ENCODE results near the gene WNT2B. TPM values are rescaled to one million over a fixed set of nuclear protein-coding genes. Genes with fewer than 3 reads are reported as not detected.

The WNT2B gene
- total RNA-seq, 3 donors from 2014 or later: 6.6 to 7.1 (median 6.7) TPM

DNA sequence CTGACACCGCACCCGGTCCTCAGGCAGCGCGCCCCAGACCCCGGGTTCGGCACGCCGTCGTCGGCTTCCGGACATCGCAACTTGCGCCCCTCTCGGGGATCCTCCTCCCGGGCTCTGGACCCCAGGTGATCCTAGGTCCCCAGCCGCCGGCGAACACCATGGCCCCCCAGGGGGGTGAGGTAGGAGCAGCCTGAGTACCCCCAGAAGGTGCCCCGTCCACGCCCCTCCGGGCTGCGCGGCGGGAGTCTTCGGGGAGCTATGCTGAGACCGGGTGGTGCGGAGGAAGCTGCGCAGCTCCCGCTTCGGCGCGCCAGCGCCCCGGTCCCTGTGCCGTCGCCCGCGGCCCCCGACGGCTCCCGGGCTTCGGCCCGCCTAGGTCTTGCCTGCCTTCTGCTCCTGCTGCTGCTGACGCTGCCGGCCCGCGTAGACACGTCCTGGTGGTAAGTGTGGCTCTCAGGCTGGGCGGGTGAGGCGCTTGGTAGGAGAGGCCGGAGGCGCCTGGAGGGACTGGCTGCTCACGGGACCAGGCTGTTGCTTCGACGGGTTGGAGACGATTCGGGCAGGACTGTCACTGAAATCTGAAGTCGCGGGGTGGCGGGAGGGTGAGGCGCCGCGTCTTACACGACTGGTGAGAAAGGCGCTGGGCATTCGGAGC, 367 bp downstream of the WNT2B start:
- peaks cover 5% of the 10 kb centered on the region for H3K4me1 ChIP-seq (ENCODE audit: low read depth)
- H3K9me3 ChIP-seq: no peaks in the 10 kb centered on the region
- intact Hi-C loops (cut with DNase I, micrococcal nuclease): loop anchor here in 1 of 2 donors (10.0 kb wide), 1 partner anchor 106 kb away; the partner anchor contains the start of genes CAPZA1 and ST7L
- ATAC-seq (peak; percentile 51), DNase-seq (peak in 2 of 3 donors; percentile 32 to 58)
- peak overlapping the region; percentile 22 for H3K4me3 ChIP-seq
- no peaks in the 10 kb centered on the region for H3K36me3 ChIP-seq (ENCODE audit: low read depth)
- TF ChIP-seq, protein P1, sequence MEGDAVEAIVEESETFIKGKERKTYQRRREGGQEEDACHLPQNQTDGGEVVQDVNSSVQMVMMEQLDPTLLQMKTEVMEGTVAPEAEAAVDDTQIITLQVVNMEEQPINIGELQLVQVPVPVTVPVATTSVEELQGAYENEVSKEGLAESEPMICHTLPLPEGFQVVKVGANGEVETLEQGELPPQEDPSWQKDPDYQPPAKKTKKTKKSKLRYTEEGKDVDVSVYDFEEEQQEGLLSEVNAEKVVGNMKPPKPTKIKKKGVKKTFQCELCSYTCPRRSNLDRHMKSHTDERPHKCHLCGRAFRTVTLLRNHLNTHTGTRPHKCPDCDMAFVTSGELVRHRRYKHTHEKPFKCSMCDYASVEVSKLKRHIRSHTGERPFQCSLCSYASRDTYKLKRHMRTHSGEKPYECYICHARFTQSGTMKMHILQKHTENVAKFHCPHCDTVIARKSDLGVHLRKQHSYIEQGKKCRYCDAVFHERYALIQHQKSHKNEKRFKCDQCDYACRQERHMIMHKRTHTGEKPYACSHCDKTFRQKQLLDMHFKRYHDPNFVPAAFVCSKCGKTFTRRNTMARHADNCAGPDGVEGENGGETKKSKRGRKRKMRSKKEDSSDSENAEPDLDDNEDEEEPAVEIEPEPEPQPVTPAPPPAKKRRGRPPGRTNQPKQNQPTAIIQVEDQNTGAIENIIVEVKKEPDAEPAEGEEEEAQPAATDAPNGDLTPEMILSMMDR (IDR thresholded peaks at IDR 0.05): no peak

DNA sequence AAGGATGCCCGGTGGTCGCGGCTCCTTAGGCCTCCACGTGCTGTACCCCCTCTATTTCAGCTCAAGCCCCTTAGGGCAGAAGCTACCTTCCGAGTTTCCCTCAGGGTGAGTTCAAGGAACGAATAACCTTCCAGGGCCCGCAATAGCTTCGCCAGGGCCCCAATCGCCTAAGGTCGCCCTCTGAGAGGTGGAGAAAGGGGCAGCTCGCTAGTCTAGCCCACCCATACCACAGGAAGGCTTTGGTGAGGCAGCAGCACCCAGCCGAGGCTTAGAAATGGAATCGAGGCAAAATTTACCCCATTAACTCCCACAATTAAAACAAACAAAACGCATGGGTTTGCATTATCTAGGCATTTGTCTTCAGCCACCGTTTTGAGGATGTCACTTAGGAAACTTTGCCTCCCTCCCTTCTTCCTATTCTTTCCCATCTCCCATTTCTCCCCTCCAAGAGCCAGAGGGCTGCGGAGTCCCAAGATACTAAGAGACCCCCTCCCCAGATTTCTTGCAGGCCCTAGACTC, 954 bp downstream of the WNT2B start:
- ATAC-seq (no peak), DNase-seq (no peak)
- H3K4me1 ChIP-seq (ENCODE audit: low read depth): peaks cover 5% of the 10 kb centered on the region
- no peak overlapping the region for H3K4me3 ChIP-seq
- TF ChIP-seq, protein P1 (IDR thresholded peaks at IDR 0.05): no peak
- no peaks in the 10 kb centered on the region for H3K36me3 ChIP-seq (ENCODE audit: low read depth)
- H3K9me3 ChIP-seq: no peaks in the 10 kb centered on the region
- intact Hi-C loops (cut with DNase I, micrococcal nuclease): loop anchor here in 1 of 2 donors (10.0 kb wide), 1 partner anchor 105 kb away; the partner anchor contains the start of genes CAPZA1 and ST7L

DNA sequence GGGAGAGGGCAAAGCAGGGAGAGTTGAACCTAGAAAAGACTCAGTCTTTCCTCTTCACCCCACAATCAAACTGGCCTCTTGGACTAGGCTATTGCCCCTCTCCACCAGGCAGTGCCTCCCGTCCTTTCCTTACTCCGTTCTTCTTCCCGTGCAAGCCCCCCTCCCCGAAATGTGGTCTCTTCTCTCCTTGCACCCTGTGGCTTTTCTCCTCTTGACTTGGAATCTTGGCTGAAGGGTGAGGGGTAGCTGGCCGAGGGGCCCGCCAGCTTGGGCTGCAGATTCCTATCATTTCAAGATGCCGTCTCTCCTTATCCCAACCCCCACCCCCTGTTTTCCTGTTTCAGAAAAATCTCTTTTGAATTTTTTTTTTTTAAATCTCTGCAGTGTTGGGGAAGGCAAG, 1.6 kb downstream of the WNT2B start:
- Histone ChIP-seq H3K9me3 (no peaks in the 10 kb centered on the region), H3K36me3 (ENCODE audit: low read depth) (no peaks in the 10 kb centered on the region), H3K4me3 (no peak overlapping the region), H3K4me1 (ENCODE audit: low read depth) (peaks cover 5% of the 10 kb centered on the region)
- ATAC-seq (no peak), DNase-seq (no peak)
- intact Hi-C loops (cut with DNase I, micrococcal nuclease): no loop called here
- TF ChIP-seq, protein P1 (IDR thresholded peaks at IDR 0.05): no peak

DNA sequence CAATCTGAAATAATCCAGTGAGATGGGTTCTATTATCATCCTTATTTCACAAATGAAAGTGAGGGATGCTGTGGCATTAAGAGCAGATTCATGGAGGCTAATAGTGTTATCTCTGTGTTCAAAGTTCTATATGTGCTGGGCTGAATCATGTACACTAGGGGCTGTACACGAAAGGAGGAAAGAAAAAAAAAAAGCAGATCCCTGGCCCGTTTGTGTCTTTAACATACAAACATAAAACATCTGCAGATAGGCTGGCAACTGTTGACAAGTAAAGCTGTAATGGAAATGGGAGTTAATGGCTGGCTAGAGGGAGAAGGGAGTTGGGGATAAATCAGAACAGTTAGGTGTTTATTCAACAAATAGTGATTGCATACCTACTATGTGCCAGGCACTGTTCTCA, 3.1 kb downstream of the WNT2B start:
- H3K4me3 ChIP-seq: no peak overlapping the region
- no peaks in the 10 kb centered on the region for H3K36me3 ChIP-seq (ENCODE audit: low read depth)
- peaks cover 5% of the 10 kb centered on the region for H3K4me1 ChIP-seq (ENCODE audit: low read depth)
- ATAC-seq: no peak
- intact Hi-C loops (cut with DNase I, micrococcal nuclease): no loop called here
- TF ChIP-seq, protein P1 (IDR thresholded peaks at IDR 0.05): no peak
- no peak for DNase-seq
- H3K9me3 ChIP-seq: no peaks in the 10 kb centered on the region

DNA sequence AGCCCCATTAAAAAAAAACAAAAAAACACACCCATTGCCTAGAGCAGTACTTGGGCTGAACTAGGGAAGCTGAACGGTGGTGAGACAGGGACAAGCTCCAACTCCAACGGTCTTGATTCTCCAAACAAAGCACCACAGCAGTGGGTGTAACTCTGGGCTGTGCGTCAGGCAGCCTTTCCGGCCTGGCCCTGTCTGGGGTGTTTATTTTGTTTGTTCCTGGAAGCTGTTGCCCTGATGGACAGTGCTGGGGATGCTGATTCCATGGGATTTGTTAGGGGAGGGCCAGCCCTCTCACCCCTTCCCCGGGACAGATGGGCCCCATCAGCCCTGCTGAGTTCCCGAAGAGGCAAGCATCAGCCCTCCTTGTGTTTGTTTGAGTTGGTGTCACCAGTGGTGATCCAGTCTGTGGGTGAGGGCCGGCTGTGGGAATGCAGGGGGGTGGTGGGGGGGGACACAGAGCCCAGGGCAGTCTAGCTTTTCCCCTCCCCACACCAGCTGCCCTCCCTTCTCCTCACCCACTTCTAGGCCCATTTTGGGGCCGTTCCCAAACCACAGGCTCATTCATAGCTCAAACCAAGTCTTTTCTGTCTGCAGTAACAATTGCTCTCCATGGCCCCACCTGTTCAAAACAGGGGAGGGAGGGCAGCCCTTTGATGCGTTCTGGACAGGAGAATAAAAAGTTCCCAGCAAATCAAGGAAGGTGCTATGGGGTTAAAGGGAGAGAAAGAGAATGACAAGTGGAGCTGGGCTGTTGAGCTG, 4.5 kb downstream of the WNT2B start:
- DNase-seq (peak; percentile 46 to 61 (median 56)), ATAC-seq (peak; percentile 37)
- intact Hi-C loops (cut with DNase I, micrococcal nuclease): no loop called here
- no peak overlapping the region for H3K4me3 ChIP-seq
- peaks cover 3% of the 10 kb centered on the region for H3K4me1 ChIP-seq (ENCODE audit: low read depth)
- H3K9me3 ChIP-seq: no peaks in the 10 kb centered on the region
- no peaks in the 10 kb centered on the region for H3K36me3 ChIP-seq (ENCODE audit: low read depth)
- TF ChIP-seq, protein P1 (IDR thresholded peaks at IDR 0.05): no peak
